ENCODE measurements around the gene VPS72. TPM values are rescaled to one million over a fixed set of nuclear protein-coding genes. Genes with fewer than 3 reads are reported as not detected.

VPS72 gene
- total RNA-seq, 1 experiment from 2014 or later = 68.9 TPM

GRCh38 chr1:151165738-151166504 is 24.1 kb downstream of the VPS72 start, which contains the start of the genes LYSMD1 and SCNM1 (continued):
- TF ChIP-seq CEBPB (IDR thresholded peaks at IDR 0.05; ENCODE audit: low read depth) (peak; percentile 24; the same call in 1 of the 2 replicates), EZH2phosphoT487 (IDR thresholded peaks at IDR 0.05; ENCODE audit: borderline replicate concordance) (no peak), CBX3 (IDR thresholded peaks at IDR 0.05; ENCODE audit: low read depth) (peak; percentile 96), SP1 (IDR thresholded peaks at IDR 0.05; ENCODE audit: low read depth) (peak; percentile 94)

GRCh38 chr1:151165281-151165737 is 24.7 kb downstream of the VPS72 start:
- TF ChIP-seq REST (IDR thresholded peaks at IDR 0.05; ENCODE audit: low read depth) (no peak), MAX (IDR thresholded peaks at IDR 0.05) (no peak)
- Histone ChIP-seq H3K27me3 (ENCODE audit: insufficient read depth, low read length) (no peaks in the 10 kb centered on the region), H3K27ac (ENCODE audit: low read depth, low read length) (peak overlapping the region; percentile 50), H3K9me2 (ENCODE audit: insufficient read depth) (no peaks in the 10 kb centered on the region), H3K79me2 (ENCODE audit: insufficient read depth, low read length) (peaks cover 24% of the 10 kb centered on the region; the same call in 1 of the 2 replicates), H2AFZ (ENCODE audit: low read depth, low read length, poor library complexity, severe bottlenecking) (peak overlapping the region; percentile 43), H3K9ac (ENCODE audit: low read length) (peak overlapping the region; percentile 84), H3K36me3 (ENCODE audit: control insufficient read depth in 1 of 2, insufficient read depth in 2 of 2, low read length in 2 of 2) (peaks cover 7 to 12% of the 10 kb centered on the region in 2 experiments; a peak in 3 of 4 replicates), H3K4me1 (ENCODE audit: control insufficient read depth in 1 of 2, insufficient read depth in 2 of 2, low read length in 2 of 2) (peaks cover 11 to 19% of the 10 kb centered on the region in 2 experiments), H4K20me1 (ENCODE audit: insufficient read depth) (no peaks in the 10 kb centered on the region), H3K4me2 (ENCODE audit: low read length) (peak overlapping the region; percentile 85), H3K4me3 (replicated peaks in 1 of 2; ENCODE audit: low read depth in 1 of 2, low read length in 2 of 2) (peak overlapping the region; percentile 83 to 88), H3K9me3 (ENCODE audit: control insufficient read depth in 1 of 2, insufficient read depth in 1 of 2, low read depth in 1 of 2, low read length in 2 of 2) (no peaks in the 10 kb centered on the region)
- ChIA-PET RAD21 (ENCODE audit: low non-redundant PET in 1 of 2, low total read pairs in 2 of 2, uncharacterized antibody in 2 of 2, unreplicated experiment in 2 of 2) (no interaction called here), POLR2A (no interaction called here), CTCF (no interaction called here)
- DNase-seq (ENCODE audit: low read depth, low spot score) = no peak
- intact Hi-C loops (cut with micrococcal nuclease) = no loop called here
- BruUV-seq (replicated peaks) = TSS peak; percentile 67
- peak; percentile 37 for ATAC-seq

All from HCT116 (cell line).